ENCODE measurements around the gene SCTR. TPM values are rescaled to one million over a fixed set of nuclear protein-coding genes. Genes with fewer than 3 reads are reported as not detected.

The SCTR gene
- total and polyA plus RNA-seq, 2 of the 13 experiments (the other 11 are each of a cell fraction or from before 2014, with no cell fraction given), result not detected

DNA sequence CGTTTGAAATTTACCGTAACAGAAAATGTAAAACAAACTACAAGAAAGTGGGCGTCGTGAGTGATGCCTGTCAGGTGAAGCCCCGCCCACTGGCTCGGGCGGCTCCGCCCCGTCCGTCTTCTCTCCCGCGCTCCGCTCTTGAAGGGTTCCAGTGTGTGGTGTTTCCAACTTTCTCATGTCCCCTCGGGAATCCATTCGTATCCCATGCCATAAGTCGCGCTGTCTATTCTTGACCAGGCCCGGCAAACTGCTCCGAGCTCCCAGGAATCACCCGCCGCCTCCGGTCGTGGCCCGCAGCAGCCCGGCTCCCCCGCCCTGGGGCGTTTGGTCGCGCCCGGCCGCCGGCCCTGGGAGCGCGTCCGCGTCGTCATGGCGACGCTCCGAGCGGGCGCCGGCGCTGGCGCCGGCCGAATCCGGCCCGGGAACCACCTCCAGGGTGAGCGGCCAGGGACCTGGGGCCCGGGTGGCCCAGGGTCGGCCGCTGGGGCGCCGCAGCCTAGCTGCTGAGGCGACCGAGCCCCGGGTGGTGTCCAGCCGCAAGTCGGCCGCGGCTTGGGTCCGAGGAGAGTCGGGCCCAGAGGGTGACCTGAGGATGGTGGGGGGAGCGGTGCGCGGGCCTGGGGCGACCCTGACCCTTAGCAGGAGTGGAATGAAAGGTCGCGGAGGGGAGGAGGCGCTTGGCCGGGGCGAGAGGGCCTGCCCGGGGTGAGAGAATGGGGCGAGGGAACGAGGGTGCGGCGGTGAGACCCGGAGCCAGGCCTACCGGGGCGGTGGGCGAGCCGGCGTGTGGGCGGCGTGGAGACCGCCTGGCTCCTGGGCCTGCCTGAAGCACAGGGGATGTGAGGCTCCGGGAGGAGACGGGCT lies 20.0 kb upstream of the SCTR start, which contains the start of gene CFAP221 (continued):
- peak; percentile 26 for TF ChIP-seq HNRNPLL (IDR thresholded peaks at IDR 0.05; ENCODE audit: low read depth, low read length, poor library complexity, severe bottlenecking)
- TF ChIP-seq ZSCAN20 (CRISPR knock-in tag; IDR thresholded peaks at IDR 0.05; ENCODE audit: borderline replicate concordance), result peak; percentile 74; the same call in 1 of the 2 replicates
- peak; percentile 42; the same call in 1 of the 2 replicates for TF ChIP-seq THAP11 (CRISPR knock-in tag; IDR thresholded peaks at IDR 0.05)
- TF ChIP-seq TARDBP (CRISPR knock-in tag; IDR thresholded peaks at IDR 0.05), result peak; percentile 55; the same call in 1 of the 2 replicates
- TF ChIP-seq SP1 (IDR thresholded peaks at IDR 0.05), result no peak
- peak; percentile 89 for TF ChIP-seq SP1 (CRISPR knock-in tag; IDR thresholded peaks at IDR 0.05)
- TF ChIP-seq GATAD2A (CRISPR knock-in tag; IDR thresholded peaks at IDR 0.05), result no peak
- TF ChIP-seq CCAR2 (optimal IDR thresholded peaks at IDR 0.05; ENCODE audit: low read depth, low read length), result no peak
- TF ChIP-seq ZNF138 (CRISPR knock-in tag; IDR thresholded peaks at IDR 0.05; ENCODE audit: low read depth), result 0 out of 2 replicates have a peak, but pooled peaks have one; percentile 74
- peak; percentile 51; the same call in 1 of the 2 replicates for TF ChIP-seq SALL1 (CRISPR knock-in tag; IDR thresholded peaks at IDR 0.05)
- TF ChIP-seq, protein P1, sequence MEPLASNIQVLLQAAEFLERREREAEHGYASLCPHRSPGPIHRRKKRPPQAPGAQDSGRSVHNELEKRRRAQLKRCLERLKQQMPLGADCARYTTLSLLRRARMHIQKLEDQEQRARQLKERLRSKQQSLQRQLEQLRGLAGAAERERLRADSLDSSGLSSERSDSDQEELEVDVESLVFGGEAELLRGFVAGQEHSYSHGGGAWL (CRISPR knock-in tag; IDR thresholded peaks at IDR 0.05), result 0 out of 2 replicates have a peak, but pooled peaks have one; percentile 27
- TF ChIP-seq RNF2 (conservative IDR thresholded peaks at IDR 0.05; ENCODE audit: low read depth), result peak; percentile 66
- TF ChIP-seq, protein P2, sequence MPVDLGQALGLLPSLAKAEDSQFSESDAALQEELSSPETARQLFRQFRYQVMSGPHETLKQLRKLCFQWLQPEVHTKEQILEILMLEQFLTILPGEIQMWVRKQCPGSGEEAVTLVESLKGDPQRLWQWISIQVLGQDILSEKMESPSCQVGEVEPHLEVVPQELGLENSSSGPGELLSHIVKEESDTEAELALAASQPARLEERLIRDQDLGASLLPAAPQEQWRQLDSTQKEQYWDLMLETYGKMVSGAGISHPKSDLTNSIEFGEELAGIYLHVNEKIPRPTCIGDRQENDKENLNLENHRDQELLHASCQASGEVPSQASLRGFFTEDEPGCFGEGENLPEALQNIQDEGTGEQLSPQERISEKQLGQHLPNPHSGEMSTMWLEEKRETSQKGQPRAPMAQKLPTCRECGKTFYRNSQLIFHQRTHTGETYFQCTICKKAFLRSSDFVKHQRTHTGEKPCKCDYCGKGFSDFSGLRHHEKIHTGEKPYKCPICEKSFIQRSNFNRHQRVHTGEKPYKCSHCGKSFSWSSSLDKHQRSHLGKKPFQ (CRISPR knock-in tag; IDR thresholded peaks at IDR 0.05; ENCODE audit: insufficient replicate concordance), result peak; percentile 16
- TF ChIP-seq, protein P3, sequence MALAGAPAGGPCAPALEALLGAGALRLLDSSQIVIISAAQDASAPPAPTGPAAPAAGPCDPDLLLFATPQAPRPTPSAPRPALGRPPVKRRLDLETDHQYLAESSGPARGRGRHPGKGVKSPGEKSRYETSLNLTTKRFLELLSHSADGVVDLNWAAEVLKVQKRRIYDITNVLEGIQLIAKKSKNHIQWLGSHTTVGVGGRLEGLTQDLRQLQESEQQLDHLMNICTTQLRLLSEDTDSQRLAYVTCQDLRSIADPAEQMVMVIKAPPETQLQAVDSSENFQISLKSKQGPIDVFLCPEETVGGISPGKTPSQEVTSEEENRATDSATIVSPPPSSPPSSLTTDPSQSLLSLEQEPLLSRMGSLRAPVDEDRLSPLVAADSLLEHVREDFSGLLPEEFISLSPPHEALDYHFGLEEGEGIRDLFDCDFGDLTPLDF (CRISPR knock-in tag; IDR thresholded peaks at IDR 0.05), result peak; percentile 65; the same call in 1 of the 2 replicates
- TF ChIP-seq, protein P4, sequence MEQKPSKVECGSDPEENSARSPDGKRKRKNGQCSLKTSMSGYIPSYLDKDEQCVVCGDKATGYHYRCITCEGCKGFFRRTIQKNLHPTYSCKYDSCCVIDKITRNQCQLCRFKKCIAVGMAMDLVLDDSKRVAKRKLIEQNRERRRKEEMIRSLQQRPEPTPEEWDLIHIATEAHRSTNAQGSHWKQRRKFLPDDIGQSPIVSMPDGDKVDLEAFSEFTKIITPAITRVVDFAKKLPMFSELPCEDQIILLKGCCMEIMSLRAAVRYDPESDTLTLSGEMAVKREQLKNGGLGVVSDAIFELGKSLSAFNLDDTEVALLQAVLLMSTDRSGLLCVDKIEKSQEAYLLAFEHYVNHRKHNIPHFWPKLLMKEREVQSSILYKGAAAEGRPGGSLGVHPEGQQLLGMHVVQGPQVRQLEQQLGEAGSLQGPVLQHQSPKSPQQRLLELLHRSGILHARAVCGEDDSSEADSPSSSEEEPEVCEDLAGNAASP (CRISPR knock-in tag; IDR thresholded peaks at IDR 0.05; ENCODE audit: borderline replicate concordance), result 0 out of 2 replicates have a peak, but pooled peaks have one; percentile 28
- TF ChIP-seq SPEN (CRISPR knock-in tag; IDR thresholded peaks at IDR 0.05; ENCODE audit: low read depth), result peak; percentile 55; the same call in 1 of the 2 replicates
- TF ChIP-seq MEIS1 (CRISPR knock-in tag; IDR thresholded peaks at IDR 0.05; ENCODE audit: borderline replicate concordance), result no peak
- peak; percentile 73; the same call in 1 of the 2 replicates for TF ChIP-seq ZNF839 (CRISPR knock-in tag; IDR thresholded peaks at IDR 0.05; ENCODE audit: borderline replicate concordance)
- no peak for TF ChIP-seq ZNF546 (CRISPR knock-in tag; conservative IDR thresholded peaks at IDR 0.05)
- TF ChIP-seq BRF2 (CRISPR knock-in tag; IDR thresholded peaks at IDR 0.05), result peak; percentile 50; the same call in 1 of the 2 replicates
- no peak for TF ChIP-seq KLF6 (CRISPR knock-in tag; IDR thresholded peaks at IDR 0.05)
- TF ChIP-seq SP5 (CRISPR knock-in tag; IDR thresholded peaks at IDR 0.05; ENCODE audit: borderline replicate concordance, low read depth), result 0 out of 2 replicates have a peak, but pooled peaks have one; percentile 55
- TF ChIP-seq ZNF567 (CRISPR knock-in tag; IDR thresholded peaks at IDR 0.05; ENCODE audit: borderline replicate concordance), result 0 out of 2 replicates have a peak, but pooled peaks have one; percentile 52
- peak; percentile 94 for TF ChIP-seq ZNF563 (CRISPR knock-in tag; IDR thresholded peaks at IDR 0.05)
